Astrocyte of the spinal cord (primary cell): ENCODE data around the gene HSD17B10.
"Not testable (repeated sequence)": the region's sequence is repeated elsewhere in the genome, so short reads cannot be mapped to it uniquely, and the experiment has no call there.

Source experiments
- DNase-seq: peaks from one replicate; pipeline ENCODE4 v3.0.0; 2011; ENCODE audit warnings: low read depth, low spot score
- H3K4me3 ChIP-seq: 2 replicates; pipeline ENCODE4 v1.5.1; 2011; ENCODE audit warnings: low read depth, mild to moderate bottlenecking, low read length, moderate library complexity
- in situ Hi-C: cut with HindIII; loops from 2 replicates; pipeline ENCODE4 v1.10.0; 2017; ENCODE audit warnings: low sequenced_read_pairs
- TF ChIP-seq, protein P1 (sequence below): IDR thresholded peaks from 2 replicates; pipeline ENCODE4 v1.5.1; 2012; ENCODE audit warnings: low read depth, mild to moderate bottlenecking, low read length, inconsistent platforms

The HSD17B10 gene

DNA sequence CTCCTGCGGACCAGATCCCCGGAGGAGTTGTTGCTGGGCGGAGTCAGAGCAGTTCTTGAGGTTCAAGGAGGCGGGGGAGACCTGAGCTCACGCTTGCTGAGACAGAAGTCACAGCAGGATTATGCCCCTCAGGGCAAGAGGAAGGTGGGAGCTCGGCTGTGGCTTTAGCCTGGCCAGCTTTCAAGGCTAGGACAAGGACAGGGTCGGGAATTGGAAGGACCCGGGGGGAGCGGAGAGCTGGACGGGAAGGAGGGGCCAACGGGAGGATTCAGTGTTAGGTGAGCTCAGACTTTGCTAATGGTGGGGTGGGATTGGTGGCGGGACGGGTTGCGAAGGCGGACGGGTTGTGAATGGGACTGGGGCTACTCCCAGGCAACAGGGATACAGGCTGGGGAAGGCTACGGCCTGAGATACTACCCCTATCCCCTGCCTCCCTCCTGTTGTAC, 11.3 kb downstream of the HSD17B10 start, which contains the start of gene RIBC1:
Gene RIBC1 (plus strand): TSS at position 13 of the 446 bp plus-strand sequence. CDS start 3,404 bp downstream, outside the sequence.
- H3K4me3 ChIP-seq, result peak within 1 kb of the TSS; percentile 90
- in situ Hi-C loops, result no loop called here
- DNase-seq, result no peak
- TF ChIP-seq, protein P1, sequence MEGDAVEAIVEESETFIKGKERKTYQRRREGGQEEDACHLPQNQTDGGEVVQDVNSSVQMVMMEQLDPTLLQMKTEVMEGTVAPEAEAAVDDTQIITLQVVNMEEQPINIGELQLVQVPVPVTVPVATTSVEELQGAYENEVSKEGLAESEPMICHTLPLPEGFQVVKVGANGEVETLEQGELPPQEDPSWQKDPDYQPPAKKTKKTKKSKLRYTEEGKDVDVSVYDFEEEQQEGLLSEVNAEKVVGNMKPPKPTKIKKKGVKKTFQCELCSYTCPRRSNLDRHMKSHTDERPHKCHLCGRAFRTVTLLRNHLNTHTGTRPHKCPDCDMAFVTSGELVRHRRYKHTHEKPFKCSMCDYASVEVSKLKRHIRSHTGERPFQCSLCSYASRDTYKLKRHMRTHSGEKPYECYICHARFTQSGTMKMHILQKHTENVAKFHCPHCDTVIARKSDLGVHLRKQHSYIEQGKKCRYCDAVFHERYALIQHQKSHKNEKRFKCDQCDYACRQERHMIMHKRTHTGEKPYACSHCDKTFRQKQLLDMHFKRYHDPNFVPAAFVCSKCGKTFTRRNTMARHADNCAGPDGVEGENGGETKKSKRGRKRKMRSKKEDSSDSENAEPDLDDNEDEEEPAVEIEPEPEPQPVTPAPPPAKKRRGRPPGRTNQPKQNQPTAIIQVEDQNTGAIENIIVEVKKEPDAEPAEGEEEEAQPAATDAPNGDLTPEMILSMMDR, result no peak

DNA sequence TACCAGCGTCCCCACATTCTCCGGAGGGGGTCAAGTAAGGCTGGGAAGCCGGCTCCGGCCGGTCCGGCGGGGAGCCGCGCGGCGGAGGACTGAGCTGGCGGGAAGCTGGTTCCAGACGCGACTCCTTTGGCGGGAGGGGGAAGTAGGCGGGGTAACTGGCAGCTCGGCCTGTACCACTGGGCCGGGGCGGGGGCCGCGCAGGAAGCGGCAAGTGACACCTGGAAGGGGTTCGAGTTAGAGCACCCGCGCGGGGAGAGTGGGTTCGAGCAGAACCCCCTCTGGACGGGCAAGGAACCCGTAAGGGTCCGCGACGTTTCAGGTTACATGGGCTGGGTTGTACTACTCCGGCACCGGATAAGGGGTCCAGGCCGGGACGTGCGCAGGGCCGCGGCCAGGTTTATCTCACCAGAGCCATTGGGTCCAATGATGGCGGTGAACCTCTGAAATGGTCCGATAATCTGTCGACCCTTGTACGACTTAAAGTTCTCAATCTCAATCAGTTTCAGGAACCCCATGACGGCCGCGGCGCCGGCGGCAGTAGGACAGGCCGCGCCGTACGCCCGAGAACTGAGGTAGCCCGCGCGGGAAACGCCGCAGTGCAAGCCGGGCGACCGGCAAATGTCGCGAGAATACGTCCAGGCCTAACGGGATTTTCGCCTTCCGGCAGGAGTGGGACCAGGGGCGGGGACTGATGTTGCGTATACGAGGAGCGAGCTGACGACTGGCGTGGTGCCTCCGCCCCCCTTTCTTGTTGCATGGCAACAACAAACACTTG, 11.9 kb downstream of the HSD17B10 start, which contains the start of gene SMC1A:
Gene SMC1A (minus strand): TSS at position 569 of the 775 bp plus-strand sequence. CDS start 54 bp downstream, at position 515.
- DNase-seq, result peak; percentile 99
- H3K4me3 ChIP-seq, result peak within 1 kb of the TSS; percentile 90
- in situ Hi-C loops, result no loop called here
- TF ChIP-seq, protein P1, result no peak

DNA sequence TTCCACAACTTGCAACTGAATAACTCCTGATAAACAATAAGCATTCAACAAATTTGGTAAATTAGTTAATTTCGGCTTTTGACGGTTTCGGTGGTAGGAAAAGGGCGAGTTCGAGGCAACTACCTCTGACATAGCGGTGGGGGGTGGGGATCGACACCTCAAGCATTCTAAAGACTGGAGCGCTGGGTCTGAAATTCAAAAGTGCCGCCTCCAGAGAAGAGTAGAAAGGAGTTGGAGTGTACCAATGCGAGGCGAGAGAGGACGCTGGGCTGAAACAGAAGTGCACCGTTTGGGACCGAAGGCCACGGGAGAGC, 12.4 kb downstream of the HSD17B10 start:
- no peak for DNase-seq
- TF ChIP-seq, protein P1, result no peak
- H3K4me3 ChIP-seq, result peak overlapping the region; percentile 90
- in situ Hi-C loops, result no loop called here

DNA sequence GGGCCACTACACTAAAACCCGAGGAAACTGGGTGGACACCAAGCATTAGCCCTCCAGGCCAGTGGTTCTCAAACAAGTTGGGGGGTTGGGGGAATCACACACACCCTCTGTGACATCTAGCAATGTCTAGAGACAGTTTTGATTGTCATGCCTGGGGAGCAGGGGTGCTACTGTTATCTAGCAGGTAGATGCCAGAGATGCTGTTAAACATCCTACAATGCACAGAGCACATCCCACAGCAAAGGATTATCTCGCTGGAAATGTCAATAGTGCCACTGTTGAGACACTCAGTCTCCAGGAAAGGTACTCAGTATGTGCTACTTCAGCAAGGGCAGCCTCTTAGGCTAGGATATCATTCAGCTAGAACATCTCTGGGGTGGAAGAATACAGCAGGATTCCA, 13.0 kb downstream of the HSD17B10 start:
- H3K4me3 ChIP-seq, result peak overlapping the region; percentile 90
- in situ Hi-C loops, result no loop called here
- TF ChIP-seq, protein P1, result no peak
- no peak for DNase-seq

DNA sequence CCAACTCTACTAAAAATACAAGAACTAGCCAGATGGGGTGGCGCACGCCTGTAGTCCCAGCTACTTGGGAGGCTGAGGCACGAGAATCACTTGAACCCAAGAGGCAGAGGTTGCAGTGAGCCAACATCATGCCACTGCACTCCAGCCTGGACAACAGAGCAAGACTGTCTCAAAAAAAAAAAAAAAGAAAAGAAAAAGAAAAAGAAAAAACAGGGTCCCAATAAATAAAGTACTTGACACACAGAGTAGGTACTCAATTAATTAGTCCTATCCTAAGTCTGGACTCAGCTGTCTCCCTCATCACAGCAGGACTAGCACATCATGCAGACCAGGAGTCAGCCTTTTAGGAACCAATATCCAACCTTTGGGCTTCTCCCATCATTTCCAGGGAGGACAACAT, 13.8 kb downstream of the HSD17B10 start:
- in situ Hi-C loops, DNase-seq, H3K4me3 ChIP-seq: not testable (repeated sequence)

DNA sequence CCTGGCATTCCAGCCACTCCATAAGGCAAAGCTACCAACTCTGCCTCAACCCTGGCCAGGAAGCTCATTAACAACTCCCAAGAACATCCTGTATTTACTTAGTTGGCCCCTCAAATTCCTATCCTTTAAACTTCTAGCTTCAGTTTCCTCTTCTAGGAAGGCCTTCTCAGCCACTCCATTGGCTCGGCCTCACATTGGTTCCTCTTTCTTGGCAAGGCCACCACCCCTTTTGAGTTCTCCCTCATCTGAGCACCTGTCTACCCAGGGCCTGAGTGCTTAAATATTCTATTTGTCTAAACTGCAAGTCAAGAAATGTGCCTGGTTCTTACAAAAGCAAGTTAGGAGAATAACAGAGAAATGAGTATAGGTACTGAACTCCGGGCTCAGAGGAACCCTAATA, 21.7 kb downstream of the HSD17B10 start:
- in situ Hi-C loops, result no loop called here
- TF ChIP-seq, protein P1, result no peak
- H3K4me3 ChIP-seq, result no peak overlapping the region
- DNase-seq, result no peak

DNA sequence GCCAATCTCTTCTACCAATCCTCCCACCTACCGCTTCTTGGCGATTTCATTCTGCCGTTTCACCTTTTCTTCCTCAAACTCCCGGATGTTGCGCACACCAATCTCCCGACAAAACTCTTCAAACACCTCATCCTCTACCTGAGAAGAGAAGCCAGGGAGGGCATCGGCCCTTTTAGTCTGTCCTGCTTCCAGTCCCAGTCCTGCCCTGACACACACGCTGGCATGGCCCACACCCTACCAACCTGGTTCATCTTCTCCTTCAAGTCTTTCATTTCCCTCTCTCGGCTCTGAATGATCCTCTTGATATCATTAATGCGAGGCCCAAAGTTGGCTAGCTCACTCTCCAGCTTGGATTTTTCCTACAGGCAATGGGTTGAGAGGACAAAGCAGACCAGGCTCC, 30.6 kb downstream of the HSD17B10 start:
- no peak for DNase-seq
- in situ Hi-C loops, result no loop called here
- TF ChIP-seq, protein P1, result no peak
- no peak overlapping the region for H3K4me3 ChIP-seq
